ENCODE results near the gene CMKLR1. TPM values are rescaled to one million over a fixed set of nuclear protein-coding genes. Genes with fewer than 3 reads are reported as not detected.

CMKLR1 gene
- polyA plus RNA-seq, 1 of the 3 experiments (the other 2 are of a cell fraction), result 0.15 TPM

DNA sequence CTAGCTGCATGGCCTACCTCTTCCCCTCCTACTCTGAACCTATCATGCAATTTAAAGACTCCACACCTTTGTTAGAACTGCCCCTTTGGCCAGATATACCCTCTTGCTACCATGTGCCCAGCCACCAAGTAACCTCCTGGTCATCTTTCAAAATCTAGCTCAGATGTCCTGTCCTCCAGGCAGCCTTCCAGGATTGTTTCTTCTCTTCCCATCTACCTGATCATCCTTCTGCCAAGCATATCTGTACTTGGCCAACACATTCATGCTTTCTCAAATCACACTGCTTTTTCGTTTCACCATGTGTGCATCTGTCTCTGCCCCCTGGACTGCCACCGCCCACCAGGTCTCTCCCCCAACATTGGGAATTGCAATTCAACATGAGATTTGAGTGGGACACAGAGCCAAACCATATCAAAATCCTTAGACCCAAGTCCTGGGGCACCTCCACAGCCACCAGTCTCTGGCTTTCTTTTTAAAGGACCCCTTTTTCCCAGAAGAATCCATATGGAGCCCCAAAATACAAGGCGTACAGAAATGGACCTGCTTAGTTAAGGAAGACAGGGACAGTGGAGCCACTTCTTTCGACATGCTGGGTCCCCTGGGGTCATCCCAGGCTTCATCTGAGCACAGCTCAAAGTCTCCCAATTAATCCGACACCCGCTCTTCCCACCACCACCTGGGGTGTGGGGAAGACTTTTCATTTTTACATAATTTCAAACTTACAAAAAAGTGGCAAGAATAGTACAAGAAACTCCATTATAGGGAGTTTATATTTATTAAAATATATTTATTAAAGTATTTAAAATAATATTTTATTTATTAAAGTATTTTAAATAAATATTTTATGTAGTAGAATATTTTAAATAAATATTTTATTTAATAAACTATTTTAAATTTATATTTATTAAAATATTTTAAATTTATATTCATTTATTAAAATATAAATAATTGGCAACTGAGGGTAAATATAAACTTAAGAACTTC, 7.9 kb upstream of the CMKLR1 start:
- Histone ChIP-seq H3K4me3 (ENCODE audit: low read depth in 2 of 2, low read length in 1 of 2) (no peak overlapping the region), H3K27me3 (ENCODE audit: insufficient read depth) (no peaks in the 10 kb centered on the region), H3F3A (replicated peaks; ENCODE audit: insufficient read depth) (no peaks in the 10 kb centered on the region), H4K20me1 (ENCODE audit: insufficient read depth) (no peaks in the 10 kb centered on the region), H3K9me2 (no peaks in the 10 kb centered on the region), H3K4me1 (ENCODE audit: control insufficient read depth in 1 of 2, insufficient read depth in 2 of 2, low read depth in 1 of 2, low read length in 1 of 2) (no peaks in the 10 kb centered on the region; a peak in 1 of 4 replicates), H3K9me3 (no peaks in the 10 kb centered on the region), H3K79me2 (ENCODE audit: insufficient read depth) (no peaks in the 10 kb centered on the region), H3K9ac (no peak overlapping the region), H3K36me3 (replicated peaks in 1 of 2; ENCODE audit: control insufficient read depth in 1 of 2, insufficient read depth in 2 of 2, low read length in 1 of 2) (no peaks in the 10 kb centered on the region), H3K4me2 (no peak overlapping the region), H3K27ac (ENCODE audit: low read depth in 2 of 2, low read length in 1 of 2) (no peak overlapping the region), H2AFZ (ENCODE audit: low read depth) (no peak overlapping the region)
- CTCF ChIA-PET, result no interaction called here
- POLR2A ChIA-PET, result no interaction called here
- TF ChIP-seq ZBTB33 (IDR thresholded peaks at IDR 0.05; ENCODE audit: borderline replicate concordance, low read depth) (no peak), CHD2 (IDR thresholded peaks at IDR 0.05; ENCODE audit: low read length, partially characterized antibody) (no peak), EP300 (IDR thresholded peaks at IDR 0.05; ENCODE audit: borderline replicate concordance in 1 of 2, low read depth in 1 of 2, low read length in 1 of 2) (no peak), USF2 (IDR thresholded peaks at IDR 0.05; ENCODE audit: borderline replicate concordance, low read depth, low read length) (no peak), MEF2A (IDR thresholded peaks at IDR 0.05; ENCODE audit: borderline replicate concordance, low read depth) (no peak), EZH2phosphoT487 (IDR thresholded peaks at IDR 0.05; ENCODE audit: borderline replicate concordance, low read depth) (no peak), RAD21 (IDR thresholded peaks at IDR 0.05; ENCODE audit: low read length) (no peak), REST (IDR thresholded peaks at IDR 0.05; ENCODE audit: low read depth, low read length) (no peak), ELF1 (IDR thresholded peaks at IDR 0.05) (no peak), RCOR1 (IDR thresholded peaks at IDR 0.05; ENCODE audit: low read length) (no peak), MAX (IDR thresholded peaks at IDR 0.05; ENCODE audit: low read depth) (no peak), SMC3 (IDR thresholded peaks at IDR 0.05; ENCODE audit: low read depth, low read length) (no peak), POLR2AphosphoS5 (IDR thresholded peaks at IDR 0.05; ENCODE audit: low read depth, low read length) (no peak)
- TF ChIP-seq, protein P1, sequence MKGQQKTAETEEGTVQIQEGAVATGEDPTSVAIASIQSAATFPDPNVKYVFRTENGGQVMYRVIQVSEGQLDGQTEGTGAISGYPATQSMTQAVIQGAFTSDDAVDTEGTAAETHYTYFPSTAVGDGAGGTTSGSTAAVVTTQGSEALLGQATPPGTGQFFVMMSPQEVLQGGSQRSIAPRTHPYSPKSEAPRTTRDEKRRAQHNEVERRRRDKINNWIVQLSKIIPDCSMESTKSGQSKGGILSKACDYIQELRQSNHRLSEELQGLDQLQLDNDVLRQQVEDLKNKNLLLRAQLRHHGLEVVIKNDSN (IDR thresholded peaks at IDR 0.05; ENCODE audit: borderline replicate concordance, low read depth), result no peak
- TF ChIP-seq, protein P2, sequence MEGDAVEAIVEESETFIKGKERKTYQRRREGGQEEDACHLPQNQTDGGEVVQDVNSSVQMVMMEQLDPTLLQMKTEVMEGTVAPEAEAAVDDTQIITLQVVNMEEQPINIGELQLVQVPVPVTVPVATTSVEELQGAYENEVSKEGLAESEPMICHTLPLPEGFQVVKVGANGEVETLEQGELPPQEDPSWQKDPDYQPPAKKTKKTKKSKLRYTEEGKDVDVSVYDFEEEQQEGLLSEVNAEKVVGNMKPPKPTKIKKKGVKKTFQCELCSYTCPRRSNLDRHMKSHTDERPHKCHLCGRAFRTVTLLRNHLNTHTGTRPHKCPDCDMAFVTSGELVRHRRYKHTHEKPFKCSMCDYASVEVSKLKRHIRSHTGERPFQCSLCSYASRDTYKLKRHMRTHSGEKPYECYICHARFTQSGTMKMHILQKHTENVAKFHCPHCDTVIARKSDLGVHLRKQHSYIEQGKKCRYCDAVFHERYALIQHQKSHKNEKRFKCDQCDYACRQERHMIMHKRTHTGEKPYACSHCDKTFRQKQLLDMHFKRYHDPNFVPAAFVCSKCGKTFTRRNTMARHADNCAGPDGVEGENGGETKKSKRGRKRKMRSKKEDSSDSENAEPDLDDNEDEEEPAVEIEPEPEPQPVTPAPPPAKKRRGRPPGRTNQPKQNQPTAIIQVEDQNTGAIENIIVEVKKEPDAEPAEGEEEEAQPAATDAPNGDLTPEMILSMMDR (IDR thresholded peaks at IDR 0.05), result no peak
- WGBS (ENCODE audit: low lambda C conversion rate), result 49% methylated on average over 6 of the region's 6 CpGs
- no peak for DNase-seq

Data from SK-N-SH (cell line).